Large intestine (tissue), 12 donors: ENCODE results near the gene ZFAND2A. TPM values are rescaled to one million over a fixed set of nuclear protein-coding genes. Genes with fewer than 3 reads are reported as not detected.
"Not testable (repeated sequence)": the region's sequence is repeated elsewhere in the genome, so short reads cannot be mapped to it uniquely, and the experiment has no call there.

Source experiments
- DNase-seq, 2 donors: peaks; one replicate each; pipeline versions ENCODE4 v3.0.0 to v3.0.0-alpha.2; 2013
- H3K27ac ChIP-seq: one replicate; pipeline ENCODE4 v1.5.1; 2013; ENCODE audit warnings: low read length
- H3K27me3 ChIP-seq: 2 replicates; pipeline ENCODE4 v1.6.1; 2013; ENCODE audit warnings: low read length; ENCODE audit not compliant: control insufficient read depth, insufficient read depth
- H3K36me3 ChIP-seq: 2 replicates; pipeline ENCODE4 v1.6.1; 2013; ENCODE audit warnings: low read length; ENCODE audit not compliant: control insufficient read depth, insufficient read depth
- H3K4me1 ChIP-seq: one replicate; pipeline ENCODE4 v1.6.1; 2013; ENCODE audit warnings: low read length; ENCODE audit not compliant: control insufficient read depth, insufficient read depth
- H3K4me3 ChIP-seq: one replicate; pipeline ENCODE4 v1.5.1; 2013; ENCODE audit warnings: low read length
- H3K9me3 ChIP-seq: one replicate; pipeline ENCODE4 v1.6.1; 2013; ENCODE audit warnings: mild to moderate bottlenecking, low read depth, low read length, moderate library complexity; ENCODE audit not compliant: control insufficient read depth
- WGBS: methylation state at CpG from one replicate; pipeline ENCODE4 v1.1.5; 2013; ENCODE audit warnings: low lambda C conversion rate; ENCODE audit not compliant: insufficient coverage; 5-methylcytosine and 5-hydroxymethylcytosine counted together
- long read RNA-seq, 11 donors: transcript quantifications; one replicate each; lab custom pipeline, GENCODE V29; 2026
- polyA plus RNA-seq: library from polyadenylated mRNA; unstranded; fragments of 120-200 nt; gene quantifications from one replicate; pipeline ENCODE4 v1.2.1, GENCODE V29; 2013

Gene ZFAND2A
- polyA plus RNA-seq = 20.2 TPM
- long read RNA-seq, donor 1, partial matches to known transcripts = 0 of 2 reads
- long read RNA-seq, donor 1, other reads (novel, unspliced or antisense) = 0 of 2 reads
- long read RNA-seq, donor 2, transcript ZFAND2A-201 (5 exons, 860 nt) = major isoform, 6 of 6 reads
- long read RNA-seq, donor 2, partial matches to known transcripts = 0 of 6 reads
- long read RNA-seq, donor 2, other reads (novel, unspliced or antisense) = 0 of 6 reads
- long read RNA-seq, donor 3, transcript ZFAND2A-201 (5 exons, 860 nt) = major isoform, 15 of 20 reads
- long read RNA-seq, donor 3, partial matches to known transcripts = 5 of 20 reads
- long read RNA-seq, donor 3, other reads (novel, unspliced or antisense) = 0 of 20 reads
- long read RNA-seq, donor 4 = 0 reads
- long read RNA-seq, donor 5, partial matches to known transcripts = 0 of 4 reads
- long read RNA-seq, donor 5, other reads (novel, unspliced or antisense) = 0 of 4 reads
- long read RNA-seq, donor 6, transcript ZFAND2A-201 (5 exons, 860 nt) = major isoform, 6 of 6 reads
- long read RNA-seq, donor 6, partial matches to known transcripts = 0 of 6 reads
- long read RNA-seq, donor 6, other reads (novel, unspliced or antisense) = 0 of 6 reads
- long read RNA-seq, donor 7, partial matches to known transcripts = 0 of 3 reads
- long read RNA-seq, donor 7, other reads (novel, unspliced or antisense) = 0 of 3 reads
- long read RNA-seq, donor 8, transcript ZFAND2A-201 (5 exons, 860 nt) = major isoform, 8 of 12 reads
- long read RNA-seq, donor 8, partial matches to known transcripts = 0 of 12 reads
- long read RNA-seq, donor 8, other reads (novel, unspliced or antisense) = 0 of 12 reads
- long read RNA-seq, donor 9, transcript ZFAND2A-201 (5 exons, 860 nt) = major isoform, 6 of 6 reads
- long read RNA-seq, donor 9, partial matches to known transcripts = 0 of 6 reads
- long read RNA-seq, donor 9, other reads (novel, unspliced or antisense) = 0 of 6 reads
- long read RNA-seq, donor 10, transcript ZFAND2A-201 (5 exons, 860 nt) = major isoform, 9 of 9 reads
- long read RNA-seq, donor 10, partial matches to known transcripts = 0 of 9 reads
- long read RNA-seq, donor 10, other reads (novel, unspliced or antisense) = 0 of 9 reads
- long read RNA-seq, donor 11, transcript ZFAND2A-201 (5 exons, 860 nt) = major isoform, 8 of 9 reads
- long read RNA-seq, donor 11, partial matches to known transcripts = 0 of 9 reads
- long read RNA-seq, donor 11, other reads (novel, unspliced or antisense) = 0 of 9 reads

- Histone ChIP-seq H3K36me3 (peaks cover 23% of the 10 kb centered on the region), H3K27me3 (no peaks in the 10 kb centered on the region), H3K4me1 (peaks cover 7% of the 10 kb centered on the region), H3K4me3 (peak within 1 kb of the TSS; percentile 80), H3K9me3 (no peaks in the 10 kb centered on the region), H3K27ac (peak within 1 kb of the TSS; percentile 63)
- DNase-seq = peak; percentile 98
- WGBS = no CpG with 5 or more reads among the region's 83 CpGs
Measured at GRCh38 chr7:1159891-1160669, at the start of gene ZFAND2A. Gene ZFAND2A (minus strand): TSS chr7:1160196. CDS start chr7:1158212, 1,984 bp downstream.

- Histone ChIP-seq H3K4me3 (no peak overlapping the region), H3K27ac (no peak overlapping the region), H3K4me1 (no peaks in the 10 kb centered on the region), H3K36me3 (no peaks in the 10 kb centered on the region), H3K9me3 (no peaks in the 10 kb centered on the region), H3K27me3 (peaks cover 36% of the 10 kb centered on the region)
- no peak for DNase-seq
- WGBS = no CpG with 5 or more reads among the region's 14 CpGs
Measured at GRCh38 chr7:1209097-1209496, 49.1 kb upstream of the ZFAND2A start.

DNA sequence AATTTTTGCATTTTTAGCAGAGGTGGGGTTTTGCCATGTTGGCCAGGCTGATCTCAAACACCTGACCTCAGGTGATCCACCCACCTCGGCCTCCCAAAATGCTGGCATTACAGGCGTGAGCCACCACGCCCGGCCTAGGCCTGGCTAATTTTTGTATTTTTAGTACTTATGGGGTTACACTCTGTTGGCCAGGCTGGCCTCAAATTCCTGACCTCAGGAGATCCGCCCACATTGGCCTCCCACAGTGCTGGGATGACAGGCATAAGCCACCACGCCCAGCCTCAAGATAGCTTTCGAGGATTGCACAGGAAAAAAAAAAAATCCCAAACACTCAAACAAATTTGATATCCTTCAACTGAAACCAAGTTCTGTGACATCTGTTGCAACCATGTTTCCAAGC lies 45.7 kb upstream of the ZFAND2A start:
- H3K27me3 ChIP-seq = peaks cover 21% of the 10 kb centered on the region
- not testable (repeated sequence) for H3K27ac ChIP-seq, H3K9me3 ChIP-seq, H3K36me3 ChIP-seq, H3K4me1 ChIP-seq, H3K4me3 ChIP-seq, DNase-seq
- no CpG with 5 or more reads among the region's 7 CpGs for WGBS

- no peak for DNase-seq
- Histone ChIP-seq H3K4me3 (no peak overlapping the region), H3K9me3 (no peaks in the 10 kb centered on the region), H3K27ac (no peak overlapping the region), H3K36me3 (no peaks in the 10 kb centered on the region), H3K4me1 (no peaks in the 10 kb centered on the region), H3K27me3 (peaks cover 16% of the 10 kb centered on the region)
- 70% methylated on average over 2 of the region's 19 CpGs for WGBS
Measured at GRCh38 chr7:1204460-1205140, 44.6 kb upstream of the ZFAND2A start.

DNA sequence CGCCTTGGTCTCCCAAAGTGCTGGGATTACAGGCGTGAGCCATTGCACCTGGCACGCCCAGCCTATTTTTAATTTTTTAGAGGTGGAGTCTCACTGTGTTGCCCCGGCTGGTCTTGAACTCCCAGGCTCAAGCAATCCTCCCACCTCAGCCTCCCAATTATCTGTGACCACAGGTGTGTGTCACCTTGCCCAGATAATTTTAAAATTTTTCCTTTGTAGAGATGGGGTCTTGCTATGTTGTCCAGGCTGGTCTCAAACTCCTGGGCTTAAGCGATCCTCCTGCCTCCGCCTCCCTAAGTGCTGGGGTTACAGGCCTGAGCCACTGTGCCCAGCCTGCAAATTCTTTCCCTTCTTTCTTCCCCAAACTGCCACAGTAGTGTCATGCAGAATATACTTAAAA lies 42.9 kb upstream of the ZFAND2A start:
- not testable (repeated sequence) for H3K9me3 ChIP-seq, H3K4me3 ChIP-seq, H3K36me3 ChIP-seq, H3K27ac ChIP-seq, DNase-seq, H3K4me1 ChIP-seq, H3K27me3 ChIP-seq
- WGBS = 92% methylated on average over 2 of the region's 6 CpGs

GRCh38 chr7:1201916-1202315 lies 41.9 kb upstream of the ZFAND2A start:
- H3K27me3 ChIP-seq = peaks cover 6% of the 10 kb centered on the region
- DNase-seq = no peak
- WGBS = 87% methylated on average over 3 of the region's 15 CpGs
- H3K36me3 ChIP-seq = no peaks in the 10 kb centered on the region
- H3K4me1 ChIP-seq = no peaks in the 10 kb centered on the region
- H3K9me3 ChIP-seq = no peaks in the 10 kb centered on the region
- H3K4me3 ChIP-seq = no peak overlapping the region
- H3K27ac ChIP-seq = no peak overlapping the region

- no peak for DNase-seq
- H3K4me1 ChIP-seq = no peaks in the 10 kb centered on the region
- H3K9me3 ChIP-seq = no peaks in the 10 kb centered on the region
- no CpG with 5 or more reads among the region's 19 CpGs for WGBS
- no peak overlapping the region for H3K4me3 ChIP-seq
- no peak overlapping the region for H3K27ac ChIP-seq
- H3K36me3 ChIP-seq = no peaks in the 10 kb centered on the region
- H3K27me3 ChIP-seq = peaks cover 11% of the 10 kb centered on the region
Measured at GRCh38 chr7:1200045-1200444, 40.0 kb upstream of the ZFAND2A start.

- no peaks in the 10 kb centered on the region for H3K9me3 ChIP-seq
- no peaks in the 10 kb centered on the region for H3K4me1 ChIP-seq
- H3K36me3 ChIP-seq = no peaks in the 10 kb centered on the region
- WGBS = 100% methylated on average over 1 of the region's 15 CpGs
- no peak overlapping the region for H3K27ac ChIP-seq
- no peak overlapping the region for H3K4me3 ChIP-seq
- DNase-seq = no peak
- peaks cover 23% of the 10 kb centered on the region for H3K27me3 ChIP-seq
Measured at GRCh38 chr7:1197997-1198625, 38.1 kb upstream of the ZFAND2A start.

DNA sequence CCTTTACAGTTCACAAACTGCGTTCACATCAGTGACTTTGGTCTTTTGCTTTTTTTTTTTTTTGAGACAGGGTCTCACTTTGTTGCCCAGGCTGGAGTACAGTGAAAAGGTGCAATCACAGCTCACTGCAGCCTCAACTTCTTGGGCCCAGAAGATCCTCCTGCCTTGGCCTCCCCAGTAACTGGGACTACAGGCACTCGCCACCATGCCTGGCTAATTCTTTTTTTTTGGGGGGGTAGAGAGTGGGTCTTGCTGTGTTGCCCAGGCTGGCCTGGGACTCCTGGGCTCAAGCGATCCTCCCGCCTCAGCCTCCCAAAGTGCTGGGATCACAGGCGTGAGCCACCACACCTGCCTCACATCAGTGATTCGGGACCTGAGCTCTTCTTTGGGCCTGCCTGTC lies 37.0 kb upstream of the ZFAND2A start:
- no peak for DNase-seq
- Histone ChIP-seq H3K4me1 (no peaks in the 10 kb centered on the region), H3K36me3 (no peaks in the 10 kb centered on the region), H3K9me3 (no peaks in the 10 kb centered on the region), H3K27ac (no peak overlapping the region), H3K4me3 (no peak overlapping the region), H3K27me3 (peaks cover 33% of the 10 kb centered on the region)
- 100% methylated on average over 1 of the region's 6 CpGs for WGBS
